ENCODE data around the gene USH2A.

USH2A gene

DNA sequence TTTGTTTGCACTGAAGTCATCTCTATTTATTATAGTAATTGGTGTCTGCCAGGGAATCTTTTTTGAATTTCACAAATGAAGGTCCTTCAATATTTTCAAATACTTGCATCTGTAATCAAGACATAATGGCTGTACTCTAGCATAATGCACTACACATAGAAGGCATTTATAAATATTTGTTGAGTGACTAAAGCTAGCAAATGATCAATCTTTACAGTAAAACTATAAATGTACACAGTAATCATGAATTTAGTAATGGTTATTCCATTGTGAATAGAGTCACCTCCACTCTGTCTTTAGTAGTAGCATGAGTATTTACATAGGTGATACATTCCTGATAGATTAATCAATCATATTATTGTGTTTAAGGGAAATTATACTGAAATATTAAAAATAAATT, 119.6 kb downstream of the USH2A start:
- no peaks in the 10 kb centered on the region for H3K4me1 ChIP-seq (ENCODE audit: control insufficient read depth in 5 of 5, insufficient read depth in 5 of 5, low read length in 5 of 5)
- H3K27ac ChIP-seq (ENCODE audit: low read depth, low read length), result no peak overlapping the region
- H3K9ac ChIP-seq (ENCODE audit: low read length in 5 of 5), result no peak overlapping the region
- no peaks in the 10 kb centered on the region for H3K36me3 ChIP-seq (ENCODE audit: control insufficient read depth in 5 of 5, insufficient read depth in 5 of 5, low read length in 5 of 5)
- H3K27me3 ChIP-seq (ENCODE audit: control insufficient read depth in 5 of 5, insufficient read depth in 4 of 5, low read length in 5 of 5), result peaks cover 0 to 2% (median 0%) of the 10 kb centered on the region in 5 donors
- H3K4me3 ChIP-seq (ENCODE audit: low read depth in 1 of 5, low read length in 5 of 5), result no peak overlapping the region
- H3K9me3 ChIP-seq (ENCODE audit: control insufficient read depth in 5 of 5, low read length in 5 of 5), result no peaks in the 10 kb centered on the region

DNA sequence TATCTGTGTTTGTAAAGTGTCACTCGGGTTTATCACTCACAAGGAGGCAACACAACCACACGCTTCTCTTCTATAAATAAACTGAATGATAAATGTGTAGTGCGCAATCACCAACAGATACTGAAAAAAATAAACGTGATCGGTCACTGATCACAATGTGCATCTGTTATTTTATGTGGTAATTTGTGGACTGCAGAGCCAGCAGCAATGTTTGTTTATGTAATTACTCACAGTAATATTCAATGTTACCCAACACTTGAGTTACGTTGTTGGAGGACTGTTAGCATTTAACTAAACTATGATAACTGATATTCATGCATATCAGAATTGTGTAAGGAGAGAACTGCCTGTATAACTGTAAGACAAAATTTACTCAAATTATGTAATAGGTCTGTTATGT, 129.6 kb downstream of the USH2A start:
- no peaks in the 10 kb centered on the region for H3K27me3 ChIP-seq (ENCODE audit: control insufficient read depth in 5 of 5, insufficient read depth in 4 of 5, low read length in 5 of 5)
- no peaks in the 10 kb centered on the region for H3K4me1 ChIP-seq (ENCODE audit: control insufficient read depth in 5 of 5, insufficient read depth in 5 of 5, low read length in 5 of 5)
- H3K4me3 ChIP-seq (ENCODE audit: low read depth in 1 of 5, low read length in 5 of 5), result no peak overlapping the region
- H3K36me3 ChIP-seq (ENCODE audit: control insufficient read depth in 5 of 5, insufficient read depth in 5 of 5, low read length in 5 of 5), result no peaks in the 10 kb centered on the region
- H3K27ac ChIP-seq (ENCODE audit: low read depth, low read length), result no peak overlapping the region
- no peaks in the 10 kb centered on the region for H3K9me3 ChIP-seq (ENCODE audit: control insufficient read depth in 5 of 5, low read length in 5 of 5)
- no peak overlapping the region for H3K9ac ChIP-seq (ENCODE audit: low read length in 5 of 5)

GRCh38 chr1:216290074-216290473, 133.2 kb downstream of the USH2A start:
- Histone ChIP-seq H3K4me1 (ENCODE audit: control insufficient read depth in 5 of 5, insufficient read depth in 5 of 5, low read length in 5 of 5) (no peaks in the 10 kb centered on the region), H3K27ac (ENCODE audit: low read depth, low read length) (no peak overlapping the region), H3K9ac (ENCODE audit: low read length in 5 of 5) (no peak overlapping the region), H3K27me3 (ENCODE audit: control insufficient read depth in 5 of 5, insufficient read depth in 4 of 5, low read length in 5 of 5) (no peaks in the 10 kb centered on the region), H3K4me3 (ENCODE audit: low read depth in 1 of 5, low read length in 5 of 5) (no peak overlapping the region), H3K9me3 (ENCODE audit: control insufficient read depth in 5 of 5, low read length in 5 of 5) (peaks cover 0 to 5% (median 0%) of the 10 kb centered on the region in 5 donors), H3K36me3 (ENCODE audit: control insufficient read depth in 5 of 5, insufficient read depth in 5 of 5, low read length in 5 of 5) (no peaks in the 10 kb centered on the region)

DNA sequence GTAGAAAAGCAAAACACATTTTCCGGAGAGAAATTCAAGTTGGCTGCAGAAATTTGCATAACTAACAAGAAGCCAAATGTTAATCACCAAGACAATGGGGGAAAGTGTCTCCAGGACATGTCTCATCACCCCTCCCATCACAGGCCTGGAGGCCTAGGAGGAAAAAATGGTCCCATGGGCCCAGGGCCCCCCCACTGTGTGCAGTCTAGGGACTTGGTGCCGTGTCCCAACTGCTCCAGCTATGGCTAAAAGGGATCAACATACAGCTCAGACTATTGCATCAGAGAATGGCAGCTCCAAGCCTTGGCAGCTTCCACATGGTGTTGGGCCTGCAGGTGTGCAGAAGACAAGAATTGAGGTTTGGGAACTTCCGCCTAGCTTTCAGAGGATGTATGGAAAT, 138.2 kb downstream of the USH2A start:
- Histone ChIP-seq H3K27ac (ENCODE audit: low read depth, low read length) (no peak overlapping the region), H3K4me1 (ENCODE audit: control insufficient read depth in 5 of 5, insufficient read depth in 5 of 5, low read length in 5 of 5) (no peaks in the 10 kb centered on the region), H3K9me3 (ENCODE audit: control insufficient read depth in 5 of 5, low read length in 5 of 5) (peaks cover 0 to 9% (median 0%) of the 10 kb centered on the region in 5 donors), H3K36me3 (ENCODE audit: control insufficient read depth in 5 of 5, insufficient read depth in 5 of 5, low read length in 5 of 5) (no peaks in the 10 kb centered on the region), H3K27me3 (ENCODE audit: control insufficient read depth in 5 of 5, insufficient read depth in 4 of 5, low read length in 5 of 5) (no peaks in the 10 kb centered on the region), H3K9ac (ENCODE audit: low read length in 5 of 5) (no peak overlapping the region), H3K4me3 (ENCODE audit: low read depth in 1 of 5, low read length in 5 of 5) (no peak overlapping the region)

- no peaks in the 10 kb centered on the region for H3K4me1 ChIP-seq (ENCODE audit: control insufficient read depth in 5 of 5, insufficient read depth in 5 of 5, low read length in 5 of 5)
- H3K4me3 ChIP-seq (ENCODE audit: low read depth in 1 of 5, low read length in 5 of 5), result no peak overlapping the region
- no peaks in the 10 kb centered on the region for H3K36me3 ChIP-seq (ENCODE audit: control insufficient read depth in 5 of 5, insufficient read depth in 5 of 5, low read length in 5 of 5)
- no peak overlapping the region for H3K27ac ChIP-seq (ENCODE audit: low read depth, low read length)
- H3K27me3 ChIP-seq (ENCODE audit: control insufficient read depth in 5 of 5, insufficient read depth in 4 of 5, low read length in 5 of 5), result no peaks in the 10 kb centered on the region
- no peak overlapping the region for H3K9ac ChIP-seq (ENCODE audit: low read length in 5 of 5)
- peaks cover 0 to 9% (median 0%) of the 10 kb centered on the region in 5 donors for H3K9me3 ChIP-seq (ENCODE audit: control insufficient read depth in 5 of 5, low read length in 5 of 5)
Measured at GRCh38 chr1:216281757-216282156, 141.5 kb downstream of the USH2A start.

DNA sequence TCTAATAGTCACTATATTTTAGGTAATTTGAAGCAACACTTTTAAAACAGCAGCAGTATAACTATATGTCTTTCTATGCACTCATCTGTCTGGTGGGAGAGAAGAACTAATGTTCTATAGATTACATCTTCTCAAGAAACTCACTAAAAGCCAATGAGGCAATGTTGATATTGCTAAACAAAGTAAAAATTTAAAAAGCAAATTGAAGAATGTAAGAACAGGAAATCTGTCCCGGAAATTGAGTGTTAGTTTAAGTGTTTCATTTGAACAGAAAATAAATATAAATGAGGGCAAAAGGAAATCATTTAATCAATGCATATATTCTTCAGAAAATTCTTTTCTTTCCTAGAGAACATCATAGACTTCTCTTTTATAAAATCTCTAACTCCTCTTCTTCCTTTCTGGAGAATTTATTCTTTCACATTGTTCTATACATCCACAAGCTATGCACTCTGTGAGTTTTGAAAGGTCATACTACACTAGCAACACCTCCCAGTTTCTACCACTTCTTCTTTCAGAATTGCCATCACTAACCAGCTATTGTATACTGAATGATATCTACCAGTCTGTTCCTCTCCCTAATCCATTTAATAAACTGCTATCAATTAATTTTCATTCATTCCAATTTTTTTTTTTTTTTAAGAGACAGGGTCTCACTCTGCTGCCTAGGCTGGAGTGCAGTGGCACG, 153.0 kb downstream of the USH2A start:
- no peaks in the 10 kb centered on the region for H3K27me3 ChIP-seq (ENCODE audit: control insufficient read depth in 5 of 5, insufficient read depth in 4 of 5, low read length in 5 of 5)
- no peak overlapping the region for H3K9ac ChIP-seq (ENCODE audit: low read length in 5 of 5)
- H3K4me3 ChIP-seq (ENCODE audit: low read depth in 1 of 5, low read length in 5 of 5), result no peak overlapping the region
- no peak overlapping the region for H3K27ac ChIP-seq (ENCODE audit: low read depth, low read length)
- H3K9me3 ChIP-seq (ENCODE audit: control insufficient read depth in 5 of 5, low read length in 5 of 5), result no peaks in the 10 kb centered on the region
- no peaks in the 10 kb centered on the region for H3K36me3 ChIP-seq (ENCODE audit: control insufficient read depth in 5 of 5, insufficient read depth in 5 of 5, low read length in 5 of 5)
- H3K4me1 ChIP-seq (ENCODE audit: control insufficient read depth in 5 of 5, insufficient read depth in 5 of 5, low read length in 5 of 5), result no peaks in the 10 kb centered on the region

DNA sequence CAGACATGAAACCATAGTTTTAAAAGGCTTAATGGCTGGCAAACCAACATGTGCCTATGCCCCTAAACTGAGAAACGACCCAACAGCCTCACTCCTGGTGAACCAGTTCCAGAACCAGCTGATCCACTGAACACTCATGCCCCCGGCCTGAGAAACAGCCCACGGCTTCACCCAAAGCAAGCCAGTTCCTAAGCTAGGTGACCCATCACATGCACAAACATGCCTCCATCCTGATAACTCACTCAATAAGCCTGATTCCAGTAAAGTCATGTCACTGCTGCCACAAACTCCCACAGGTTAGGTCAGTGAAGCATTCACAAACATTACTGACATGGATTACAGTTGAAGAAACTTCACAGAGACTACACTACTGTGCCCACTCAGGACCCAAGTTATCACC, 161.6 kb downstream of the USH2A start:
- Histone ChIP-seq H3K9ac (ENCODE audit: low read length in 5 of 5) (no peak overlapping the region), H3K27me3 (ENCODE audit: control insufficient read depth in 5 of 5, insufficient read depth in 4 of 5, low read length in 5 of 5) (no peaks in the 10 kb centered on the region), H3K4me3 (ENCODE audit: low read depth in 1 of 5, low read length in 5 of 5) (no peak overlapping the region), H3K36me3 (ENCODE audit: control insufficient read depth in 5 of 5, insufficient read depth in 5 of 5, low read length in 5 of 5) (no peaks in the 10 kb centered on the region), H3K27ac (ENCODE audit: low read depth, low read length) (no peak overlapping the region), H3K9me3 (ENCODE audit: control insufficient read depth in 5 of 5, low read length in 5 of 5) (peaks cover 0 to 10% (median 4%) of the 10 kb centered on the region in 5 donors), H3K4me1 (ENCODE audit: control insufficient read depth in 5 of 5, insufficient read depth in 5 of 5, low read length in 5 of 5) (no peaks in the 10 kb centered on the region)

GRCh38 chr1:216258856-216259255, 164.4 kb downstream of the USH2A start:
- Histone ChIP-seq H3K36me3 (ENCODE audit: control insufficient read depth in 5 of 5, insufficient read depth in 5 of 5, low read length in 5 of 5) (no peaks in the 10 kb centered on the region), H3K27me3 (ENCODE audit: control insufficient read depth in 5 of 5, insufficient read depth in 4 of 5, low read length in 5 of 5) (no peaks in the 10 kb centered on the region), H3K9ac (ENCODE audit: low read length in 5 of 5) (no peak overlapping the region)

GRCh38 chr1:216258386-216258785, 164.9 kb downstream of the USH2A start:
- Histone ChIP-seq H3K4me1 (ENCODE audit: control insufficient read depth in 5 of 5, insufficient read depth in 5 of 5, low read length in 5 of 5) (no peaks in the 10 kb centered on the region), H3K4me3 (ENCODE audit: low read depth in 1 of 5, low read length in 5 of 5) (no peak overlapping the region), H3K27me3 (ENCODE audit: control insufficient read depth in 5 of 5, insufficient read depth in 4 of 5, low read length in 5 of 5) (no peaks in the 10 kb centered on the region), H3K9ac (ENCODE audit: low read length in 5 of 5) (no peak overlapping the region), H3K27ac (ENCODE audit: low read depth, low read length) (no peak overlapping the region), H3K36me3 (ENCODE audit: control insufficient read depth in 5 of 5, insufficient read depth in 5 of 5, low read length in 5 of 5) (no peaks in the 10 kb centered on the region), H3K9me3 (ENCODE audit: control insufficient read depth in 5 of 5, low read length in 5 of 5) (peaks cover 0 to 5% (median 4%) of the 10 kb centered on the region in 5 donors)

More at GRCh38 chr1:216258856-216259255, 164.4 kb downstream of the USH2A start:
- Histone ChIP-seq H3K9me3 (ENCODE audit: control insufficient read depth in 5 of 5, low read length in 5 of 5) (peaks cover 0 to 5% (median 4%) of the 10 kb centered on the region in 5 donors), H3K27ac (ENCODE audit: low read depth, low read length) (no peak overlapping the region), H3K4me1 (ENCODE audit: control insufficient read depth in 5 of 5, insufficient read depth in 5 of 5, low read length in 5 of 5) (no peaks in the 10 kb centered on the region), H3K4me3 (ENCODE audit: low read depth in 1 of 5, low read length in 5 of 5) (no peak overlapping the region)

DNA sequence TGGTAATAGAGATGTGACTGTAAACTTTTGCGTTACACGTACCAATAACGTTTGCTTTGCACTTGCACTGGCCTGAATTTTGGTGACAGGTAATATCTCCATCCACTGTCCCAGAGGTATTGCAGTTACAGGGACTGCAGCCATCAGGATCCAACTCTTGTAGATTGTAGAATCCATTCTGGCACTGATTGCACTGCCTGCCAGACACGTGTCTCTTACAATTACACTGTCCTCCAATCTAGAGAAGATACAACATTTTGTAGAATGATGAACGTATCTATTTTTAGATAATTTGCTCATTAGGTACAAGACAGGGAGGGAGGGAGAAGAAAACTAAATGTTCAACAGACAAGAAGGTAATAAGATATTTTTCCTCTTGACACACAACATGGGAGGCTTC, 172.4 kb downstream of the USH2A start:
- H3K4me3 ChIP-seq (ENCODE audit: low read depth in 1 of 5, low read length in 5 of 5), result no peak overlapping the region
- H3K27ac ChIP-seq (ENCODE audit: low read depth, low read length), result no peak overlapping the region
- no peaks in the 10 kb centered on the region for H3K27me3 ChIP-seq (ENCODE audit: control insufficient read depth in 5 of 5, insufficient read depth in 4 of 5, low read length in 5 of 5)
- H3K9me3 ChIP-seq (ENCODE audit: control insufficient read depth in 5 of 5, low read length in 5 of 5), result no peaks in the 10 kb centered on the region
- no peaks in the 10 kb centered on the region for H3K36me3 ChIP-seq (ENCODE audit: control insufficient read depth in 5 of 5, insufficient read depth in 5 of 5, low read length in 5 of 5)
- no peaks in the 10 kb centered on the region for H3K4me1 ChIP-seq (ENCODE audit: control insufficient read depth in 5 of 5, insufficient read depth in 5 of 5, low read length in 5 of 5)
- H3K9ac ChIP-seq (ENCODE audit: low read length in 5 of 5), result no peak overlapping the region

All from subcutaneous abdominal adipose tissue (tissue), 5 donors.